ENCODE data around the gene TMEM120B. TPM values are rescaled to one million over a fixed set of nuclear protein-coding genes. Genes with fewer than 3 reads are reported as not detected.

The TMEM120B gene
- polyA plus RNA-seq, 3 donors, result 6.1 to 10.6 (median 8.3) TPM

Other genes with a start within 250 kb of the TMEM120B start
- 1 to 10 TPM; 6.1 to 9.8 (median 9.3) TPM for gene KDM2B, start 131.7 kb upstream of the TMEM120B start, polyA plus RNA-seq
- 10 to 100 TPM in 2 of 3 donors, 1 to 10 TPM in 1; 9.1 to 14.5 (median 13.9) TPM for gene ORAI1, start 86.2 kb upstream of the TMEM120B start, polyA plus RNA-seq
- gene MORN3, start 43.1 kb upstream of the TMEM120B start, polyA plus RNA-seq, result under 1 TPM; 0.15 to 0.39 (median 0.34) TPM
- gene RHOF, start 80.9 kb downstream of the TMEM120B start, polyA plus RNA-seq, result 1 to 10 TPM; 2.3 to 4.3 (median 3.3) TPM
- 10 to 100 TPM in 2 of 3 donors, 1 to 10 TPM in 1; 5.7 to 11.1 (median 10.6) TPM for gene SETD1B, start 91.3 kb downstream of the TMEM120B start, polyA plus RNA-seq
- gene HPD, start 146.1 kb downstream of the TMEM120B start, polyA plus RNA-seq, result 1 to 10 TPM in 2 of 3 donors, under 1 TPM in 1; 0.91 to 4.5 (median 3.5) TPM
- gene PSMD9, start 176.0 kb downstream of the TMEM120B start, polyA plus RNA-seq, result 10 to 100 TPM; 68.6 to 95.9 (median 77.6) TPM
- gene CFAP251, start 205.8 kb downstream of the TMEM120B start, polyA plus RNA-seq, result 1 to 10 TPM in 1 of 3 donors, under 1 TPM in 2; 0.46 to 1.2 (median 0.79) TPM